Keratinocyte (primary cell): Measurements from ENCODE around the gene TSPEAR. TPM values are rescaled to one million over a fixed set of nuclear protein-coding genes. Genes with fewer than 3 reads are reported as not detected.

Source experiments
- DNase-seq: peaks from one replicate; pipeline ENCODE4 v3.0.0-alpha.2; 2011; ENCODE audit warnings: low read depth, missing footprints, low spot score
- FAIRE-seq: peaks from 2 replicates; lab custom pipeline; 2011; peaks lifted over from hg19 to GRCh38; lab: Jason Lieb, UNC
- H2AFZ ChIP-seq: 2 replicates; pipeline ENCODE4 v1.6.0; 2012; ENCODE audit warnings: low read length, control low read depth, inconsistent platforms; ENCODE audit not compliant: control insufficient read depth
- H3K27ac ChIP-seq: 2 replicates; pipeline ENCODE4 v1.5.1; 2011; ENCODE audit warnings: low read length; ENCODE audit not compliant: control insufficient read depth, insufficient read depth
- H3K27me3 ChIP-seq: 3 replicates; pipeline ENCODE4 v1.6.0; 2011; ENCODE audit warnings: low read length; ENCODE audit not compliant: control insufficient read depth, insufficient read depth; ENCODE audit errors: extremely low read depth
- H3K36me3 ChIP-seq, 2 experiments: 2 replicates in 1 of 2; 3 replicates in 1 of 2; pipeline ENCODE4 v1.5.1; 2011; ENCODE audit warnings: low read length in 2 of 2, mild to moderate bottlenecking in 1 of 2; ENCODE audit not compliant: control insufficient read depth in 2 of 2, insufficient read depth in 2 of 2; ENCODE audit errors: extremely low read depth in 1 of 2
- H3K4me1 ChIP-seq: 3 replicates; pipeline ENCODE4 v1.5.1; 2011; ENCODE audit warnings: low read length; ENCODE audit not compliant: control insufficient read depth, insufficient read depth; ENCODE audit errors: extremely low read depth
- H3K4me2 ChIP-seq: 3 replicates; pipeline ENCODE4 v1.6.0; 2011; ENCODE audit warnings: low read depth, low read length; ENCODE audit not compliant: control insufficient read depth, insufficient read depth; ENCODE audit errors: extremely low read depth
- H3K4me3 ChIP-seq, 3 experiments: fragments of 200-600 bp in 1 of 3; sonication (generic) in 1 of 3; 2 replicates in 2 of 3; 3 replicates in 1 of 3; pipeline ENCODE4 v1.5.1; 2011 to 2016; ENCODE audit warnings: low read length in 3 of 3, mild to moderate bottlenecking in 3 of 3, control low read depth in 2 of 3, inconsistent platforms in 1 of 3, low read depth in 1 of 3, mixed read lengths in 1 of 3, mixed run types in 1 of 3, moderate library complexity in 1 of 3; ENCODE audit not compliant: control insufficient read depth in 2 of 3, insufficient read depth in 2 of 3; ENCODE audit errors: extremely low read depth in 1 of 3
- H3K79me2 ChIP-seq: 2 replicates; pipeline ENCODE4 v1.6.0; 2012; ENCODE audit warnings: low read length; ENCODE audit not compliant: control insufficient read depth, insufficient read depth
- H3K9ac ChIP-seq: 3 replicates; pipeline ENCODE4 v1.6.0; 2011; ENCODE audit warnings: low read length; ENCODE audit not compliant: control insufficient read depth, insufficient read depth; ENCODE audit errors: extremely low read depth
- H3K9me1 ChIP-seq: 3 replicates; pipeline ENCODE4 v1.6.0; 2011; ENCODE audit warnings: low read length; ENCODE audit not compliant: control insufficient read depth, insufficient read depth; ENCODE audit errors: extremely low read depth
- H3K9me3 ChIP-seq: 2 replicates; pipeline ENCODE4 v1.5.1; 2012; ENCODE audit warnings: low read depth, low read length; ENCODE audit not compliant: control insufficient read depth
- H4K20me1 ChIP-seq: 3 replicates; pipeline ENCODE4 v1.6.0; 2011; ENCODE audit warnings: low read length; ENCODE audit not compliant: control insufficient read depth, insufficient read depth; ENCODE audit errors: extremely low read depth
- CTCF ChIP-seq, 3 experiments: IDR thresholded peaks in 1 of 3; conservative IDR thresholded peaks in 1 of 3; optimal IDR thresholded peaks in 1 of 3; 2 replicates in 2 of 3; 3 replicates in 1 of 3; pipeline versions ENCODE3 to v1.5.1; 2011; ENCODE audit warnings: low read length in 3 of 3, mild to moderate bottlenecking in 3 of 3, moderate library complexity in 2 of 3, control low read depth in 1 of 3, inconsistent platforms in 1 of 3; ENCODE audit not compliant: insufficient read depth in 2 of 3; ENCODE audit errors: extremely low read depth in 1 of 3
- EZH2 ChIP-seq: IDR thresholded peaks from one replicate; pipeline ENCODE4 v1.6.1; 2012; ENCODE audit warnings: inconsistent platforms, mild to moderate bottlenecking, low read length, moderate library complexity
- dilution Hi-C: fragments of 300-500 bp; cut with MboI; formaldehyde crosslinking; loops from one replicate; pipeline ENCODE4 v1.7.0; 2020; ENCODE audit warnings: low sequenced_read_pairs; ENCODE audit not compliant: extremely low pct_ligation_motif_present
- polyA plus RNA-seq, 5 experiments: library from polyadenylated mRNA; depleted of rRNA in 3 of 5; stranded (reverse) in 3 of 5; stranded (forward) in 1 of 5; unstranded in 1 of 5; fragments of >200 nt; gene quantifications; 1 replicate in 1 of 5; 2 replicates in 3 of 5; 3 replicates in 1 of 5; pipeline versions ENCODE4 v1.2.1 to v1.2.3, GENCODE V29; 2011 to 2012; ENCODE audit warnings: missing spikeins in 2 of 5, low read depth in 1 of 5, low replicate concordance in 1 of 5

The TSPEAR gene
- polyA plus RNA-seq, 1 donor (not counting 4 experiments of a cell fraction or from before 2014, with no cell fraction given): 0.12 TPM

- Histone ChIP-seq H3K4me2 (no peak overlapping the region), H3K36me3 (no peaks in the 10 kb centered on the region), H3K4me3 (no peak overlapping the region), H4K20me1 (no peaks in the 10 kb centered on the region), H3K27ac (no peak overlapping the region), H3K9me1 (no peaks in the 10 kb centered on the region), H3K9me3 (peaks cover 2% of the 10 kb centered on the region), H3K27me3 (peaks cover 30% of the 10 kb centered on the region), H3K9ac (no peak overlapping the region), H3K79me2 (no peaks in the 10 kb centered on the region), H3K4me1 (no peaks in the 10 kb centered on the region), H2AFZ (no peak overlapping the region)
- FAIRE-seq (no peak), DNase-seq (no peak)
- TF ChIP-seq EZH2 (no peak), CTCF (optimal IDR thresholded peaks at IDR 0.05 in 1 of 3, IDR thresholded peaks at IDR 0.05 in 1 of 3, conservative IDR thresholded peaks at IDR 0.05 in 1 of 3; ENCODE audit: extremely low read depth in 1 of 3, insufficient read depth in 2 of 3, low read length in 3 of 3) (no peak)
- dilution Hi-C loops: no loop called here
Measured at GRCh38 chr21:44716984-44717383, 5.6 kb upstream of the TSPEAR start.

DNA sequence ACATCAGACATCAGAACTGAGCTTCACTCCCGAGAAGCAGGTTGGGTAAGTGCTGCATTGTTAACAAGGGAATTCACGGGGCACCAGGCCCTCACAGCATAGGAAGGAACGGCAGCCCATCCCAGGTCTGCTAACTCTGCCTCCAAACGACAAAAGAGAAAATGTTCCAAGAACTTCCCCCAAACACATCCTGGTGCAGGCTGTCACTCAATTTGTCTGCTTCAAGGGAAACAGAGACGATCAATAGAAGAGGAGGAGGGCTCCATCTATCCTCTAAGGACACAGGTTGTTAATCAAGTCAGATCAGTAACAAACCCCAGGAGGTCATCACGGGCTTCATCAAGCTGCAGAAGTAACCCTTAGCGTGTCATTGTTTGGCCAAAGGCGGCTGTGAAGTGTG, 3.5 kb upstream of the TSPEAR start:
- H2AFZ ChIP-seq: no peak overlapping the region

More for the DNA sequence above, 3.5 kb upstream of the TSPEAR start:
- dilution Hi-C loops: no loop called here
- no peaks in the 10 kb centered on the region for H3K79me2 ChIP-seq
- H3K27ac ChIP-seq: no peak overlapping the region
- no peak for FAIRE-seq
- H3K9me3 ChIP-seq: peaks cover 2% of the 10 kb centered on the region
- DNase-seq: no peak
- H3K4me2 ChIP-seq: no peak overlapping the region
- H3K4me1 ChIP-seq: peaks cover 16% of the 10 kb centered on the region
- no peaks in the 10 kb centered on the region for H4K20me1 ChIP-seq
- no peak overlapping the region for H3K9ac ChIP-seq
- H3K36me3 ChIP-seq: no peaks in the 10 kb centered on the region
- TF ChIP-seq CTCF (optimal IDR thresholded peaks at IDR 0.05 in 1 of 3, IDR thresholded peaks at IDR 0.05 in 1 of 3, conservative IDR thresholded peaks at IDR 0.05 in 1 of 3; ENCODE audit: extremely low read depth in 1 of 3, insufficient read depth in 2 of 3, low read length in 3 of 3) (no peak), EZH2 (no peak)
- H3K4me3 ChIP-seq: no peak overlapping the region
- H3K9me1 ChIP-seq: no peaks in the 10 kb centered on the region
- H3K27me3 ChIP-seq: peaks cover 49% of the 10 kb centered on the region
